ENCODE results near the gene CD59. TPM values are rescaled to one million over a fixed set of nuclear protein-coding genes. Genes with fewer than 3 reads are reported as not detected.

Gene CD59
- total RNA-seq, 1 experiment from 2014 or later: 736 TPM

DNA sequence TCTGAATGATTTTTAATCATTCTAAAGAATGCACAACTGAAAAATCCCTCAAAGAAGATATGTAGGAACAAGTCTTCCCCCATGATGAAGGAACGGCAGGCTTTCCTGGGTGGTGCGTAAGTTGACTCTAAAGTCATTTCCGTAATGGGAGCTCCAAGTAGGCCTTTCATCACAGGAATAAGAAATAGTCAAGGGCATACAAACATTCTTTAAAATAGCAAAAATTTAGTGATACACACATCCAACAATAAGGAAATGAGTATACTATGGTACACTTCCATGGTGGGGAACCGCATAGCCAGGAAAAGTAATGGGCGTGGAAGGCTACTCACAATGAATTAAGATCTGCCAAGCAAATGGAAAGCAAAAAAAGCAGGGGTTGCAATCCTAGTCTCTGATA lies 10.7 kb downstream of the CD59 start:
- in situ Hi-C loops (cut with HindIII; ENCODE audit: low pct_unique_long_range_greater_than_20kb, low sequenced_read_pairs) (no loop called here), intact Hi-C loops (cut with micrococcal nuclease; ENCODE audit: unreplicated experiment) (no loop called here)
- TF ChIP-seq TCF7L2 (IDR thresholded peaks at IDR 0.05; ENCODE audit: low read depth, low read length) (no peak), POLR2AphosphoS5 (IDR thresholded peaks at IDR 0.05; ENCODE audit: low read depth, low read length) (no peak), SIN3A (IDR thresholded peaks at IDR 0.05; ENCODE audit: borderline replicate concordance, insufficient read depth, low read depth, low read length) (no peak)
- TF ChIP-seq, protein P1, sequence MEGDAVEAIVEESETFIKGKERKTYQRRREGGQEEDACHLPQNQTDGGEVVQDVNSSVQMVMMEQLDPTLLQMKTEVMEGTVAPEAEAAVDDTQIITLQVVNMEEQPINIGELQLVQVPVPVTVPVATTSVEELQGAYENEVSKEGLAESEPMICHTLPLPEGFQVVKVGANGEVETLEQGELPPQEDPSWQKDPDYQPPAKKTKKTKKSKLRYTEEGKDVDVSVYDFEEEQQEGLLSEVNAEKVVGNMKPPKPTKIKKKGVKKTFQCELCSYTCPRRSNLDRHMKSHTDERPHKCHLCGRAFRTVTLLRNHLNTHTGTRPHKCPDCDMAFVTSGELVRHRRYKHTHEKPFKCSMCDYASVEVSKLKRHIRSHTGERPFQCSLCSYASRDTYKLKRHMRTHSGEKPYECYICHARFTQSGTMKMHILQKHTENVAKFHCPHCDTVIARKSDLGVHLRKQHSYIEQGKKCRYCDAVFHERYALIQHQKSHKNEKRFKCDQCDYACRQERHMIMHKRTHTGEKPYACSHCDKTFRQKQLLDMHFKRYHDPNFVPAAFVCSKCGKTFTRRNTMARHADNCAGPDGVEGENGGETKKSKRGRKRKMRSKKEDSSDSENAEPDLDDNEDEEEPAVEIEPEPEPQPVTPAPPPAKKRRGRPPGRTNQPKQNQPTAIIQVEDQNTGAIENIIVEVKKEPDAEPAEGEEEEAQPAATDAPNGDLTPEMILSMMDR (IDR thresholded peaks at IDR 0.05): no peak
- TF ChIP-seq, protein P2, sequence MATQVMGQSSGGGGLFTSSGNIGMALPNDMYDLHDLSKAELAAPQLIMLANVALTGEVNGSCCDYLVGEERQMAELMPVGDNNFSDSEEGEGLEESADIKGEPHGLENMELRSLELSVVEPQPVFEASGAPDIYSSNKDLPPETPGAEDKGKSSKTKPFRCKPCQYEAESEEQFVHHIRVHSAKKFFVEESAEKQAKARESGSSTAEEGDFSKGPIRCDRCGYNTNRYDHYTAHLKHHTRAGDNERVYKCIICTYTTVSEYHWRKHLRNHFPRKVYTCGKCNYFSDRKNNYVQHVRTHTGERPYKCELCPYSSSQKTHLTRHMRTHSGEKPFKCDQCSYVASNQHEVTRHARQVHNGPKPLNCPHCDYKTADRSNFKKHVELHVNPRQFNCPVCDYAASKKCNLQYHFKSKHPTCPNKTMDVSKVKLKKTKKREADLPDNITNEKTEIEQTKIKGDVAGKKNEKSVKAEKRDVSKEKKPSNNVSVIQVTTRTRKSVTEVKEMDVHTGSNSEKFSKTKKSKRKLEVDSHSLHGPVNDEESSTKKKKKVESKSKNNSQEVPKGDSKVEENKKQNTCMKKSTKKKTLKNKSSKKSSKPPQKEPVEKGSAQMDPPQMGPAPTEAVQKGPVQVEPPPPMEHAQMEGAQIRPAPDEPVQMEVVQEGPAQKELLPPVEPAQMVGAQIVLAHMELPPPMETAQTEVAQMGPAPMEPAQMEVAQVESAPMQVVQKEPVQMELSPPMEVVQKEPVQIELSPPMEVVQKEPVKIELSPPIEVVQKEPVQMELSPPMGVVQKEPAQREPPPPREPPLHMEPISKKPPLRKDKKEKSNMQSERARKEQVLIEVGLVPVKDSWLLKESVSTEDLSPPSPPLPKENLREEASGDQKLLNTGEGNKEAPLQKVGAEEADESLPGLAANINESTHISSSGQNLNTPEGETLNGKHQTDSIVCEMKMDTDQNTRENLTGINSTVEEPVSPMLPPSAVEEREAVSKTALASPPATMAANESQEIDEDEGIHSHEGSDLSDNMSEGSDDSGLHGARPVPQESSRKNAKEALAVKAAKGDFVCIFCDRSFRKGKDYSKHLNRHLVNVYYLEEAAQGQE (IDR thresholded peaks at IDR 0.05; ENCODE audit: insufficient read depth in 1 of 2, low read depth in 2 of 2, low read length in 1 of 2): no peak
- BruUV-seq (replicated peaks): no TSS peak
- H3K27me3 ChIP-seq (ENCODE audit: control insufficient read depth, insufficient read depth, low read length): no peaks in the 10 kb centered on the region
- ChIA-PET POLR2A (no interaction called here), CTCF (no interaction called here)
- peak overlapping the region; percentile 60 for H3K27ac ChIP-seq (ENCODE audit: low read length)
- ATAC-seq (no peak), DNase-seq (ENCODE audit: low read depth, low spot score) (no peak)
- peaks cover 8% of the 10 kb centered on the region for H3K36me3 ChIP-seq (ENCODE audit: control insufficient read depth, insufficient read depth, low read length)
- no peaks in the 10 kb centered on the region for H3K9me3 ChIP-seq (ENCODE audit: control insufficient read depth, insufficient read depth, low read depth, low read length)
- peaks cover 55% of the 10 kb centered on the region for H3K4me1 ChIP-seq (ENCODE audit: control insufficient read depth, insufficient read depth, low read length)
- no peak overlapping the region for H3K4me3 ChIP-seq (ENCODE audit: low read depth in 2 of 2, low read length in 2 of 2)

DNA sequence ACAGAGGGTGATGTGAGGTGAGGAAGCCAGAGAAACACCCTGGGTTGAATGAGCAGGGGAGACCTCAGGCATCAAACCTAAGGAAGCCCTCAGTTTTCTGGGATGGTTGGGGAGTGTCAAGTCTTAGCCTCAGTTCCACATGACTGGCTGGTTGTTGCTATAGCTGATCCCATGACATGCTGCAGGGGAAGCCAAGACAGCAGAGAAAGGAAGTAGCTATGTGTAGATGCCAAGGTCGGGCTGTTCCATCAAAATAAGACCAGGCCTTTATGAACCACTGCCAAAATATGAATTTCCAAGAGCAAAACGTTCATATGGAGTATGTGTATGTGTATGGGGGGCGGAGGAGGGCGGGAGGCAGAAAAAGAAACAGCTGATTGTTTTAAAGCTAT lies 11.6 kb downstream of the CD59 start:
- no peaks in the 10 kb centered on the region for H3K27me3 ChIP-seq (ENCODE audit: control insufficient read depth, insufficient read depth, low read length)
- no peak for DNase-seq (ENCODE audit: low read depth, low spot score)
- H3K4me1 ChIP-seq (ENCODE audit: control insufficient read depth, insufficient read depth, low read length): peaks cover 50% of the 10 kb centered on the region
- ChIA-PET POLR2A (interaction anchor here (1.0 to 1.9 kb wide), 2 partner anchors 9 to 12 kb away, joined by 7 to 12 read pairs; partner anchors contain the start of gene CD59), CTCF (no interaction called here)
- no peaks in the 10 kb centered on the region for H3K9me3 ChIP-seq (ENCODE audit: control insufficient read depth, insufficient read depth, low read depth, low read length)
- in situ Hi-C loops (cut with HindIII; ENCODE audit: low pct_unique_long_range_greater_than_20kb, low sequenced_read_pairs): no loop called here
- BruUV-seq (replicated peaks): no TSS peak
- intact Hi-C loops (cut with micrococcal nuclease; ENCODE audit: unreplicated experiment): no loop called here
- H3K36me3 ChIP-seq (ENCODE audit: control insufficient read depth, insufficient read depth, low read length): peaks cover 6% of the 10 kb centered on the region; the same call in 1 of the 2 replicates
- no peak overlapping the region for H3K4me3 ChIP-seq (ENCODE audit: low read depth in 2 of 2, low read length in 2 of 2)
- TF ChIP-seq, protein P1 (IDR thresholded peaks at IDR 0.05): no peak
- TF ChIP-seq, protein P2 (IDR thresholded peaks at IDR 0.05; ENCODE audit: insufficient read depth in 1 of 2, low read depth in 2 of 2, low read length in 1 of 2): no peak
- TF ChIP-seq TCF7L2 (IDR thresholded peaks at IDR 0.05; ENCODE audit: low read depth, low read length) (no peak), SIN3A (IDR thresholded peaks at IDR 0.05; ENCODE audit: borderline replicate concordance, insufficient read depth, low read depth, low read length) (no peak), POLR2AphosphoS5 (IDR thresholded peaks at IDR 0.05; ENCODE audit: low read depth, low read length) (no peak)
- ATAC-seq: peak; percentile 22
- H3K27ac ChIP-seq (ENCODE audit: low read length): peak overlapping the region; percentile 60
